GM23248 (cell line): ENCODE data around the gene TRPM5. TPM values are rescaled to one million over a fixed set of nuclear protein-coding genes. Genes with fewer than 3 reads are reported as not detected.

Experiments used
- DNase-seq: peaks from one replicate; pipeline ENCODE4 v3.0.0-alpha.2; 2015
- H2AFZ ChIP-seq: fragments of 200-600 bp; sonication (generic); 2 replicates; pipeline ENCODE4 v1.6.1; 2016; ENCODE audit warnings: antibody characterized with exemption
- H3F3A ChIP-seq: fragments of 200-600 bp; sonication (generic); 2 replicates; pipeline ENCODE4 v1.6.1; 2016; ENCODE audit warnings: mild to moderate bottlenecking, antibody characterized with exemption, mixed run types; ENCODE audit not compliant: insufficient read depth
- H3K27ac ChIP-seq: fragments of 200-600 bp; sonication (generic); 2 replicates; pipeline ENCODE4 v1.5.1; 2016; ENCODE audit warnings: mild to moderate bottlenecking
- H3K27me3 ChIP-seq: fragments of 200-600 bp; sonication (generic); replicated peaks from 2 replicates; pipeline ENCODE4 v1.6.1; 2016; ENCODE audit warnings: mild to moderate bottlenecking; ENCODE audit not compliant: insufficient read depth
- H3K36me3 ChIP-seq: fragments of 200-600 bp; sonication (generic); 2 replicates; pipeline ENCODE4 v1.6.1; 2016; ENCODE audit warnings: low read depth, mild to moderate bottlenecking
- H3K4me1 ChIP-seq: fragments of 200-600 bp; sonication (generic); 2 replicates; pipeline ENCODE4 v1.6.1; 2016; ENCODE audit warnings: mild to moderate bottlenecking; ENCODE audit not compliant: insufficient read depth
- H3K4me2 ChIP-seq: fragments of 200-600 bp; sonication (generic); one replicate; pipeline ENCODE4 v1.6.1; 2016; ENCODE audit warnings: mild to moderate bottlenecking; ENCODE audit not compliant: unreplicated experiment
- H3K4me3 ChIP-seq: fragments of 200-600 bp; sonication (generic); 2 replicates; pipeline ENCODE4 v1.5.1; 2016; ENCODE audit warnings: mild to moderate bottlenecking
- H3K79me2 ChIP-seq: fragments of 200-600 bp; sonication (generic); 2 replicates; pipeline ENCODE4 v1.6.1; 2016; ENCODE audit warnings: mild to moderate bottlenecking; ENCODE audit not compliant: insufficient read depth
- H3K9ac ChIP-seq: fragments of 200-600 bp; sonication (generic); 2 replicates; pipeline ENCODE4 v1.6.1; 2016; ENCODE audit warnings: mild to moderate bottlenecking
- H3K9me2 ChIP-seq: fragments of 200-600 bp; sonication (generic); 2 replicates; pipeline ENCODE4 v1.6.1; 2016; ENCODE audit warnings: mixed run types, mild to moderate bottlenecking, moderate library complexity; ENCODE audit not compliant: insufficient read depth
- H3K9me3 ChIP-seq: fragments of 200-600 bp; sonication (generic); one replicate; pipeline ENCODE4 v1.6.1; 2017; ENCODE audit warnings: low read depth
- H4K20me1 ChIP-seq: fragments of 200-600 bp; sonication (generic); 2 replicates; pipeline ENCODE4 v1.6.0; 2016; ENCODE audit not compliant: insufficient read depth
- EZH2 ChIP-seq: fragments of 200-600 bp; sonication (generic); IDR thresholded peaks from 2 replicates; pipeline ENCODE4 v1.6.1; 2018; ENCODE audit warnings: antibody characterized with exemption, mild to moderate bottlenecking; ENCODE audit not compliant: insufficient read depth, poor library complexity, severe bottlenecking
- EZH2phosphoT487 ChIP-seq: fragments of 200-600 bp; sonication (generic); IDR thresholded peaks from 2 replicates; pipeline ENCODE4 v1.6.1; 2018; ENCODE audit warnings: antibody characterized with exemption, moderate library complexity, mild to moderate bottlenecking, low read depth; ENCODE audit not compliant: insufficient read depth
- WGBS, 2 experiments: methylation state at CpG; one replicate each; pipeline ENCODE4 v1.1.6; 2015 to 2017; ENCODE audit warnings: low lambda C conversion rate in 2 of 2, low coverage in 1 of 2; ENCODE audit errors: missing lambda C conversion rate in 2 of 2; 5-methylcytosine and 5-hydroxymethylcytosine counted together
- in situ Hi-C: fragments of 300-500 bp; cut with MboI; formaldehyde crosslinking; loops from 2 replicates; pipeline ENCODE4 v1.15.0; 2020
- polyA plus RNA-seq: library from polyadenylated mRNA; unstranded; fragments of >200 nt; fragmentation: Nextera tagmentation; extraction: Ambion mirVana; gene quantifications from 2 replicates; pipeline ENCODE4 v1.2.1, GENCODE V29; 2016
- total RNA-seq: library from RNA; depleted of rRNA; stranded (reverse); fragments of >200 nt; shearing (Covaris generic); gene quantifications from 2 replicates; pipeline ENCODE4 v1.2.3, GENCODE V29; 2014

The TRPM5 gene
- total and polyA plus RNA-seq, 2 experiments from 2014 or later = not detected

DNA sequence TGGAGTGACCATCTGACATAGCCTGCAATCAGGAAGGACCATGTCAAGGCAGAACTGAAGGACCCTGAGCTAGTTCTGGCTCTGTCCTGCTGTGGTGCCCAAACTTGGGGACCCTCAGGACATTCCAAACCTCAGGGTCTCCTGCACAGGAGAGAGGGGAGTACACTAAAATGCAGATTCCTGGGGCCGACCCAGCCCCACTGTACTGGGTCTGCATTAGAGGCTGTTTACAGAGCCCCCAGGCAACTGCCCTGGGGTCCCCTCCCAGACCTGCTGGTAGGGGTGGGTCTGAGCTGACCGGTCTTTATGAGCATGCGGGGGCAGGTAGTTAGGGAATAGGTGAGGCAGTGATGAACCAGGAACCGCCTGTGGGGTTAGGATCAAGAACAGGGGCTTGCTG lies 6.8 kb downstream of the TRPM5 start:
- 56 to 65% methylated on average over 4 of the region's 4 CpGs for WGBS, 2 experiments
- H3K27me3 ChIP-seq = peaks cover 28% of the 10 kb centered on the region
- no peak for DNase-seq
- H3K27ac ChIP-seq = no peak overlapping the region
- no peak overlapping the region for H3K9ac ChIP-seq
- H3F3A ChIP-seq = no peaks in the 10 kb centered on the region
- TF ChIP-seq EZH2phosphoT487 (no peak), EZH2 (no peak)
- in situ Hi-C loops = loop anchor here (10.0 kb wide), 1 partner anchor 457 kb away; no protein-coding TSS in a partner anchor
- no peaks in the 10 kb centered on the region for H3K4me1 ChIP-seq
- H3K9me3 ChIP-seq = no peaks in the 10 kb centered on the region
- no peaks in the 10 kb centered on the region for H3K79me2 ChIP-seq
- no peak overlapping the region for H3K4me3 ChIP-seq
- no peaks in the 10 kb centered on the region for H3K36me3 ChIP-seq
- H3K4me2 ChIP-seq = no peak overlapping the region
- H4K20me1 ChIP-seq = no peaks in the 10 kb centered on the region
- no peak overlapping the region for H2AFZ ChIP-seq
- no peaks in the 10 kb centered on the region for H3K9me2 ChIP-seq

DNA sequence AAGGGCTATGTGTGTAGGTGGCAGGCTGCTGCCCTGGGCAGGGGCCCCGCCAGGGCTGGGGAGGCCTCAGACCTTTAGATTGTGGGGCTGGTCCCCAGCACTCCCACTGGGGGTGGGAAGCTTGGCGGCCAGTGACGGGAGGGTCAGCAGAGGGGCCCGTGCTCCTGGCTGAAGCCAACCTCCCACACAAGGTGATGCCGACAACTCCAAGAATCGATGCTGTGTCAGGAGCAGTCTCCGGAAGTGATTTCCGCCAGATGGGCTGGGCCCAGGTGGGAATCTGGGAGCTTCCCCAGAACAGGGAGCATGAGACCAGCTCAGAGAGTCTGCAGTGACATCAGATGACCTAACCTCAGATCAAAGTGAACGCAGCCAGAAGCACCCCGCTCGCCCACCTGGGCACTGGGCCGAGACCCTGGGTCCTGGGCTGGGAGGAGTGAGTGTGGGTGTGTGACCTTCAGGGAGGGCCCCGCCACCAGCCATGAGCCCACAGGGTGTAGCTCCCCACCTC lies 7.7 kb downstream of the TRPM5 start:
- in situ Hi-C loops = loop anchor here (10.0 kb wide), 1 partner anchor 458 kb away; no protein-coding TSS in a partner anchor
- H3F3A ChIP-seq = no peaks in the 10 kb centered on the region
- no peaks in the 10 kb centered on the region for H3K4me1 ChIP-seq
- no peak overlapping the region for H3K4me3 ChIP-seq
- H3K9me2 ChIP-seq = no peaks in the 10 kb centered on the region
- H3K4me2 ChIP-seq = no peak overlapping the region
- TF ChIP-seq EZH2 = no peak
- TF ChIP-seq EZH2phosphoT487 = no peak
- no peak for DNase-seq
- H3K79me2 ChIP-seq = no peaks in the 10 kb centered on the region
- H4K20me1 ChIP-seq = no peaks in the 10 kb centered on the region
- no peaks in the 10 kb centered on the region for H3K36me3 ChIP-seq
- H3K27me3 ChIP-seq = peaks cover 20% of the 10 kb centered on the region; the same call in 1 of the 2 replicates
- no peak overlapping the region for H3K9ac ChIP-seq
- 44 to 56% methylated on average over 9 of the region's 13 CpGs for WGBS, 2 experiments
- no peak overlapping the region for H3K27ac ChIP-seq
- no peaks in the 10 kb centered on the region for H3K9me3 ChIP-seq
- H2AFZ ChIP-seq = no peak overlapping the region

DNA sequence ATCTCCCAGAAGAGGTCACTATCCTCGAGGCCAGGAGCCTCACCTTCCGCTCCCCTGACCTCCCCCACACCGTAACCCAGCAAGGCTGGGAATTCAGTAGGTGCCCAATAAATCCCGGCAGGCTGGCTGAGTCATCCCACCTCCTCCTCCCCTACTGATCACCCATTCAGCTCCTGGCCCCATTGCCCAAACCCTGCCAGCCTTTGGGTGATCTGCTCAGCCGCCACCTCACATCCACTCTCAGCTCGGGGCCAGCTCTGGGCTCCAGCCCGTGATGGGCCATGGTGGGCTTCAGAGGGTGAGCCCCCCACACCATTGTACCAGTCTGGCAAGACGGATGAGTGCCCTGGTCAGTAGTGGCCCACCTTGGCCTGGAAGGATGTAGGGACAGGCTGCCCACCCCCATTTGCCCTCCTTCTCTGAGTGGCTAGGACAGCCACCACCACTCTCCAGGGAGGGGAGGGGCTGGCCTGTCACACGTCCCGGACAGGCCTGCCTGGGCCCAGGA lies 8.2 kb downstream of the TRPM5 start:
- Histone ChIP-seq H3K27me3 (peaks cover 20% of the 10 kb centered on the region; the same call in 1 of the 2 replicates), H2AFZ (no peak overlapping the region), H3F3A (no peaks in the 10 kb centered on the region), H3K4me2 (no peak overlapping the region), H3K4me1 (no peaks in the 10 kb centered on the region), H3K4me3 (no peak overlapping the region), H3K36me3 (no peaks in the 10 kb centered on the region), H4K20me1 (no peaks in the 10 kb centered on the region), H3K79me2 (no peaks in the 10 kb centered on the region), H3K9me2 (no peaks in the 10 kb centered on the region), H3K27ac (no peak overlapping the region), H3K9ac (no peak overlapping the region), H3K9me3 (no peaks in the 10 kb centered on the region)
- DNase-seq = no peak
- TF ChIP-seq EZH2 = no peak
- TF ChIP-seq EZH2phosphoT487 = no peak
- in situ Hi-C loops = loop anchor here (10.0 kb wide), 1 partner anchor 459 kb away; no protein-coding TSS in a partner anchor
- 53 to 58% methylated on average over 10 of the region's 10 CpGs for WGBS, 2 experiments

DNA sequence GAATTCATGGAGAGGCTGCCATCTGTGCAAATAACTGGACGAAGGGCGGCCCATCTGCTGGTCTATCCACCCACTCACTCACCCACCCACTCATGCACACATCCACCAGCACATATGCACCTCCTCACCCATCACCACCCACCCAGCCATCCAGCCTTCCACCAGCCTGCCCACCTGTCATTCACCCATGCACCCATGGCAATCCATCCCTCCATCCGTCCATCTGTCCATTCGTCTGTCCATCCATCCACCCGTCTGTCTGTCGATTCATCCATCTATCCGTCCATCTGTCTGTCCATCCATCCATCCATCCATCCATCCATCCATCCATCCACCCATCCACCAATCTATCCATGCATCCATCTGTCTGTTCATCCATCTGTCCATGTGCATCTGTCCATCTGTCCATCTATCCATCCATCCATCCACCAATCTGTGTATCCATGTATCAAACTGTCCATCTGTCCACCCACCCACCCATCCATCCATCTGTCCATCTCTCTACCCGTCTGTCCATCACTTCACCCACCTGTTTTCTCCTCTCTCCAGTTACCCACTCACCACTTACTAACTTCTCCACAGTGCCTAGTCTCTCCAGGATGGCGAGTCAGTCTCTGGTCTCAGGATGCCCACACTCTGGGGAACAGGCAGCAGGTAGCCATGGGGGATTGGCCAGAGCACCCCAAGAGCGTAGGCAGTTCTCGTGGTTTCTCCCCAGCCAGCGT lies 8.9 kb downstream of the TRPM5 start:
- Histone ChIP-seq H3K9ac (no peak overlapping the region), H3K9me3 (no peaks in the 10 kb centered on the region), H3K27me3 (peaks cover 20% of the 10 kb centered on the region; the same call in 1 of the 2 replicates), H3K36me3 (no peaks in the 10 kb centered on the region), H3K4me1 (no peaks in the 10 kb centered on the region), H3K27ac (no peak overlapping the region), H3K4me3 (no peak overlapping the region), H3K4me2 (no peak overlapping the region), H3K79me2 (no peaks in the 10 kb centered on the region), H3F3A (no peaks in the 10 kb centered on the region), H4K20me1 (no peaks in the 10 kb centered on the region), H2AFZ (no peak overlapping the region), H3K9me2 (no peaks in the 10 kb centered on the region)
- 66 to 67% methylated on average over 10 to 12 of the region's 12 CpGs for WGBS, 2 experiments
- no peak for DNase-seq
- in situ Hi-C loops = loop anchor here (10.0 kb wide), 1 partner anchor 459 kb away; no protein-coding TSS in a partner anchor
- TF ChIP-seq EZH2 (no peak), EZH2phosphoT487 (no peak)
